ENCODE data around the gene ZMIZ1.
"Not testable (repeated sequence)": the region's sequence is repeated elsewhere in the genome, so short reads cannot be mapped to it uniquely, and the experiment has no call there.

Gene ZMIZ1

GRCh38 chr10:79268161-79268601 is 199.4 kb downstream of the ZMIZ1 start:
- DNase-seq (ENCODE audit: low spot score): no peak

- DNase-seq (ENCODE audit: low spot score): no peak
Observed at GRCh38 chr10:79268742-79269141, 200.0 kb downstream of the ZMIZ1 start.

GRCh38 chr10:79269443-79269842 is 200.7 kb downstream of the ZMIZ1 start:
- DNase-seq (ENCODE audit: low spot score): no peak

GRCh38 chr10:79269969-79270368 is 201.2 kb downstream of the ZMIZ1 start:
- DNase-seq (ENCODE audit: low spot score): no peak

- no peak for DNase-seq (ENCODE audit: low spot score)
Observed at GRCh38 chr10:79270466-79271246, 201.9 kb downstream of the ZMIZ1 start.

- no peak for DNase-seq (ENCODE audit: low spot score)
Observed at GRCh38 chr10:79272353-79272752, 203.6 kb downstream of the ZMIZ1 start.

- no peak for DNase-seq (ENCODE audit: low spot score)
Observed at GRCh38 chr10:79273604-79274003, 204.8 kb downstream of the ZMIZ1 start.

- DNase-seq (ENCODE audit: low spot score): no peak
Observed at GRCh38 chr10:79274279-79275104, 205.7 kb downstream of the ZMIZ1 start.

- DNase-seq (ENCODE audit: low spot score): no peak
Observed at GRCh38 chr10:79275105-79275430, 206.3 kb downstream of the ZMIZ1 start.

GRCh38 chr10:79275431-79275851 is 206.7 kb downstream of the ZMIZ1 start:
- no peak for DNase-seq (ENCODE audit: low spot score)

- DNase-seq (ENCODE audit: low spot score): no peak
Observed at GRCh38 chr10:79277579-79278269, 209.0 kb downstream of the ZMIZ1 start.

- not testable (repeated sequence) for DNase-seq (ENCODE audit: low spot score)
Observed at GRCh38 chr10:79279047-79279446, 210.3 kb downstream of the ZMIZ1 start.

- no peak for DNase-seq (ENCODE audit: low spot score)
Observed at GRCh38 chr10:79280956-79281355, 212.2 kb downstream of the ZMIZ1 start.

- no peak for DNase-seq (ENCODE audit: low spot score)
Observed at GRCh38 chr10:79282388-79282787, 213.6 kb downstream of the ZMIZ1 start.

GRCh38 chr10:79283616-79284015 is 214.8 kb downstream of the ZMIZ1 start:
- no peak for DNase-seq (ENCODE audit: low spot score)

GRCh38 chr10:79284158-79284871 is 215.5 kb downstream of the ZMIZ1 start:
- no peak for DNase-seq (ENCODE audit: low spot score)

- DNase-seq (ENCODE audit: low spot score): peak; percentile 22
Observed at GRCh38 chr10:79285315-79286197, 216.8 kb downstream of the ZMIZ1 start.

GRCh38 chr10:79286318-79286951 is 217.7 kb downstream of the ZMIZ1 start:
- peak; percentile 84 for DNase-seq (ENCODE audit: low spot score)

- no peak for DNase-seq (ENCODE audit: low spot score)
Observed at GRCh38 chr10:79287973-79288723, 219.4 kb downstream of the ZMIZ1 start.

- DNase-seq (ENCODE audit: low spot score): no peak
Observed at GRCh38 chr10:79289801-79290200, 221.0 kb downstream of the ZMIZ1 start.

Data from CD4-positive, alpha-beta T cell treated with Interleukin-15 for 4 hours (primary cell).